Stimulated activated effector memory CD8-positive, alpha-beta T cell treated with anti-CD3 and anti-CD28 coated beads, Interleukin-12 subunit alpha, Interleukin-12 subunit beta, amount 100 ng/mL, for 72 hours (primary cell): ENCODE results near the gene KCNQ5.

ENCODE experiments used
- ATAC-seq: fragments of 150-1000 bp; cut with Tn5 transposase; 2 replicates; pipeline ENCODE4 v1.10.0; 2021
- DNase-seq, 2 donors: peaks; one replicate each; pipeline ENCODE4 v3.0.0; 2021 to 2022; ENCODE audit warnings: low spot score in 2 of 2
- H3K27ac Mint-ChIP-seq: one replicate; pipeline ENCODE4 v1.8.0; 2022; ENCODE audit warnings: mild to moderate bottlenecking, mixed read lengths
- H3K36me3 Mint-ChIP-seq: one replicate; pipeline ENCODE4 v1.8.0; 2022; ENCODE audit warnings: mild to moderate bottlenecking, mixed read lengths
- H3K4me1 Mint-ChIP-seq: one replicate; pipeline ENCODE4 v1.8.0; 2022; ENCODE audit warnings: mixed read lengths
- H3K4me3 Mint-ChIP-seq: one replicate; pipeline ENCODE4 v1.8.0; 2022; ENCODE audit warnings: mild to moderate bottlenecking, mixed read lengths
- H3K9me3 Mint-ChIP-seq: one replicate; pipeline ENCODE4 v1.8.0; 2022; ENCODE audit warnings: mixed read lengths

Gene KCNQ5

GRCh38 chr6:72844614-72845013 is 222.8 kb downstream of the KCNQ5 start:
- H3K9me3 Mint-ChIP-seq: no peaks in the 10 kb centered on the region
- H3K4me3 Mint-ChIP-seq: no peak overlapping the region
- no peaks in the 10 kb centered on the region for H3K36me3 Mint-ChIP-seq

GRCh38 chr6:72849346-72849745 is 227.5 kb downstream of the KCNQ5 start:
- no peaks in the 10 kb centered on the region for H3K9me3 Mint-ChIP-seq
- no peaks in the 10 kb centered on the region for H3K4me1 Mint-ChIP-seq
- DNase-seq: no peak
- ATAC-seq: no peak
- no peak overlapping the region for H3K4me3 Mint-ChIP-seq
- no peaks in the 10 kb centered on the region for H3K36me3 Mint-ChIP-seq
- no peak overlapping the region for H3K27ac Mint-ChIP-seq

More at GRCh38 chr6:72844614-72845013, 222.8 kb downstream of the KCNQ5 start:
- no peak for DNase-seq
- ATAC-seq: no peak
- Mint-ChIP-seq H3K4me1 (no peaks in the 10 kb centered on the region), H3K27ac (no peak overlapping the region)

GRCh38 chr6:72850040-72850439 is 228.2 kb downstream of the KCNQ5 start:
- no peaks in the 10 kb centered on the region for H3K4me1 Mint-ChIP-seq
- H3K36me3 Mint-ChIP-seq: no peaks in the 10 kb centered on the region
- no peak for ATAC-seq
- no peaks in the 10 kb centered on the region for H3K9me3 Mint-ChIP-seq
- H3K27ac Mint-ChIP-seq: no peak overlapping the region
- DNase-seq: no peak
- H3K4me3 Mint-ChIP-seq: no peak overlapping the region

- Mint-ChIP-seq H3K4me3 (no peak overlapping the region), H3K9me3 (no peaks in the 10 kb centered on the region), H3K27ac (no peak overlapping the region), H3K4me1 (no peaks in the 10 kb centered on the region), H3K36me3 (no peaks in the 10 kb centered on the region)
- no peak for DNase-seq
- no peak for ATAC-seq
These were observed 228.6 kb downstream of the KCNQ5 start for GRCh38 chr6:72850469-72850868.

- H3K4me1 Mint-ChIP-seq: no peaks in the 10 kb centered on the region
These were observed 233.6 kb downstream of the KCNQ5 start for GRCh38 chr6:72855471-72855870.

GRCh38 chr6:72856801-72857200 is 234.9 kb downstream of the KCNQ5 start:
- DNase-seq: no peak
- Mint-ChIP-seq H3K4me3 (no peak overlapping the region), H3K36me3 (no peaks in the 10 kb centered on the region)

More at GRCh38 chr6:72855471-72855870, 233.6 kb downstream of the KCNQ5 start:
- H3K27ac Mint-ChIP-seq: no peak overlapping the region
- H3K9me3 Mint-ChIP-seq: no peaks in the 10 kb centered on the region
- no peaks in the 10 kb centered on the region for H3K36me3 Mint-ChIP-seq
- DNase-seq (no peak), ATAC-seq (no peak)
- no peak overlapping the region for H3K4me3 Mint-ChIP-seq

GRCh38 chr6:72857791-72858585 is 236.1 kb downstream of the KCNQ5 start:
- peaks cover 9% of the 10 kb centered on the region for H3K4me1 Mint-ChIP-seq
- no peak overlapping the region for H3K4me3 Mint-ChIP-seq
- no peak for DNase-seq
- H3K27ac Mint-ChIP-seq: no peak overlapping the region
- ATAC-seq: no peak
- H3K9me3 Mint-ChIP-seq: no peaks in the 10 kb centered on the region
- H3K36me3 Mint-ChIP-seq: no peaks in the 10 kb centered on the region

More at GRCh38 chr6:72856801-72857200, 234.9 kb downstream of the KCNQ5 start:
- ATAC-seq: no peak
- no peaks in the 10 kb centered on the region for H3K9me3 Mint-ChIP-seq
- peaks cover 2% of the 10 kb centered on the region for H3K4me1 Mint-ChIP-seq
- H3K27ac Mint-ChIP-seq: no peak overlapping the region

- ATAC-seq (no peak), DNase-seq (no peak)
- H3K9me3 Mint-ChIP-seq: no peaks in the 10 kb centered on the region
- H3K4me1 Mint-ChIP-seq: peaks cover 9% of the 10 kb centered on the region
- no peaks in the 10 kb centered on the region for H3K36me3 Mint-ChIP-seq
- no peak overlapping the region for H3K27ac Mint-ChIP-seq
- no peak overlapping the region for H3K4me3 Mint-ChIP-seq
These were observed 239.2 kb downstream of the KCNQ5 start for GRCh38 chr6:72861059-72861458.

GRCh38 chr6:72861935-72862432 is 240.1 kb downstream of the KCNQ5 start:
- no peak for DNase-seq
- no peaks in the 10 kb centered on the region for H3K36me3 Mint-ChIP-seq
- peak; percentile 52 for ATAC-seq
- peaks cover 9% of the 10 kb centered on the region for H3K4me1 Mint-ChIP-seq
- H3K9me3 Mint-ChIP-seq: no peaks in the 10 kb centered on the region
- H3K4me3 Mint-ChIP-seq: no peak overlapping the region
- H3K27ac Mint-ChIP-seq: peak overlapping the region; percentile 55

- no peak overlapping the region for H3K4me3 Mint-ChIP-seq
- no peaks in the 10 kb centered on the region for H3K9me3 Mint-ChIP-seq
- H3K4me1 Mint-ChIP-seq: peaks cover 9% of the 10 kb centered on the region
These were observed 241.3 kb downstream of the KCNQ5 start for GRCh38 chr6:72863131-72863530.

GRCh38 chr6:72864236-72864635 is 242.4 kb downstream of the KCNQ5 start:
- Mint-ChIP-seq H3K9me3 (no peaks in the 10 kb centered on the region), H3K27ac (no peak overlapping the region), H3K4me3 (no peak overlapping the region), H3K4me1 (peaks cover 9% of the 10 kb centered on the region), H3K36me3 (no peaks in the 10 kb centered on the region)
- ATAC-seq (no peak), DNase-seq (no peak)

More at GRCh38 chr6:72863131-72863530, 241.3 kb downstream of the KCNQ5 start:
- Mint-ChIP-seq H3K27ac (no peak overlapping the region), H3K36me3 (no peaks in the 10 kb centered on the region)
- no peak for ATAC-seq
- DNase-seq: no peak

GRCh38 chr6:72864799-72865198 is 242.9 kb downstream of the KCNQ5 start:
- Mint-ChIP-seq H3K36me3 (no peaks in the 10 kb centered on the region), H3K4me3 (no peak overlapping the region), H3K4me1 (peaks cover 9% of the 10 kb centered on the region), H3K27ac (no peak overlapping the region), H3K9me3 (no peaks in the 10 kb centered on the region)
- ATAC-seq (no peak), DNase-seq (no peak)

- Mint-ChIP-seq H3K4me1 (peaks cover 9% of the 10 kb centered on the region), H3K9me3 (no peaks in the 10 kb centered on the region), H3K4me3 (no peak overlapping the region), H3K36me3 (no peaks in the 10 kb centered on the region), H3K27ac (no peak overlapping the region)
- ATAC-seq (no peak), DNase-seq (no peak)
These were observed 243.6 kb downstream of the KCNQ5 start for GRCh38 chr6:72865467-72865866.

GRCh38 chr6:72869621-72870020 is 247.8 kb downstream of the KCNQ5 start:
- H3K4me3 Mint-ChIP-seq: no peak overlapping the region
- no peaks in the 10 kb centered on the region for H3K36me3 Mint-ChIP-seq
- ATAC-seq (no peak), DNase-seq (no peak)
- H3K4me1 Mint-ChIP-seq: no peaks in the 10 kb centered on the region
- H3K27ac Mint-ChIP-seq: no peak overlapping the region
- H3K9me3 Mint-ChIP-seq: no peaks in the 10 kb centered on the region

GRCh38 chr6:72873433-72873832 is 251.6 kb downstream of the KCNQ5 start:
- no peak overlapping the region for H3K4me3 Mint-ChIP-seq
- ATAC-seq (no peak), DNase-seq (no peak)
- no peaks in the 10 kb centered on the region for H3K9me3 Mint-ChIP-seq
- no peaks in the 10 kb centered on the region for H3K4me1 Mint-ChIP-seq
- no peak overlapping the region for H3K27ac Mint-ChIP-seq
- H3K36me3 Mint-ChIP-seq: no peaks in the 10 kb centered on the region

- no peak for ATAC-seq
- Mint-ChIP-seq H3K4me1 (no peaks in the 10 kb centered on the region), H3K36me3 (no peaks in the 10 kb centered on the region)
These were observed 254.4 kb downstream of the KCNQ5 start for GRCh38 chr6:72876256-72876655.

More at GRCh38 chr6:72876256-72876655, 254.4 kb downstream of the KCNQ5 start:
- H3K27ac Mint-ChIP-seq: no peak overlapping the region
- no peak overlapping the region for H3K4me3 Mint-ChIP-seq
- H3K9me3 Mint-ChIP-seq: no peaks in the 10 kb centered on the region
- no peak for DNase-seq
